ENCODE measurements around the gene RPS21. TPM values are rescaled to one million over a fixed set of nuclear protein-coding genes. Genes with fewer than 3 reads are reported as not detected.

Gene RPS21
- total and polyA plus RNA-seq, 12 donors: 512 to 4,111 (median 619) TPM

GRCh38 chr20:62429455-62430310 lies 42.8 kb downstream of the RPS21 start:
- Histone ChIP-seq H3K27me3 (peaks cover 0 to 24% (median 6%) of the 10 kb centered on the region in 7 donors), H3K4me1 (peaks cover 0 to 15% (median 3%) of the 10 kb centered on the region in 9 donors), H3K9me3 (no peaks in the 10 kb centered on the region), H3K4me3 (no peak overlapping the region), H3K36me3 (no peaks in the 10 kb centered on the region), H3K27ac (no peak overlapping the region)
- no peak for ATAC-seq
- intact Hi-C loops (cut with DNase I): loop anchor here in 2 of 10 donors (10.0 kb wide), 2 partner anchors 55 to 145 kb away; no protein-coding TSS in a partner anchor
- no peak for TF ChIP-seq CTCF (IDR thresholded peaks at IDR 0.05)
- DNase-seq: no peak
- WGBS, 2 donors: 81 to 89% methylated on average over 23 of the region's 23 CpGs

- intact Hi-C loops (cut with DNase I): no loop called here
- H3K4me3 ChIP-seq: no peak overlapping the region
- TF ChIP-seq CTCF (IDR thresholded peaks at IDR 0.05): no peak
- H3K27ac ChIP-seq: no peak overlapping the region
- ATAC-seq (no peak), DNase-seq (no peak)
- H3K4me1 ChIP-seq: peaks cover 0 to 15% (median 4%) of the 10 kb centered on the region in 9 donors
- 66% methylated on average over 10 of the region's 10 CpGs for WGBS, 2 donors
- H3K36me3 ChIP-seq: no peaks in the 10 kb centered on the region
- no peaks in the 10 kb centered on the region for H3K9me3 ChIP-seq
- peaks cover 0 to 17% (median 0%) of the 10 kb centered on the region in 7 donors for H3K27me3 ChIP-seq
Observed at GRCh38 chr20:62430311-62430853, 43.5 kb downstream of the RPS21 start.

GRCh38 chr20:62430866-62431447 lies 44.1 kb downstream of the RPS21 start:
- ATAC-seq (no peak), DNase-seq (no peak)
- Histone ChIP-seq H3K4me3 (no peak overlapping the region), H3K4me1 (peaks cover 0 to 19% (median 4%) of the 10 kb centered on the region in 9 donors), H3K27ac (no peak overlapping the region), H3K9me3 (no peaks in the 10 kb centered on the region), H3K36me3 (no peaks in the 10 kb centered on the region), H3K27me3 (peaks cover 0 to 18% (median 0%) of the 10 kb centered on the region in 7 donors)
- WGBS, 2 donors: 63 to 65% methylated on average over 23 of the region's 23 CpGs
- intact Hi-C loops (cut with DNase I): no loop called here
- no peak for TF ChIP-seq CTCF (IDR thresholded peaks at IDR 0.05)

GRCh38 chr20:62433658-62434497 lies 47.0 kb downstream of the RPS21 start:
- peak overlapping the region in 1 of 10 donors; percentile 19 for H3K27ac ChIP-seq
- peak in 7 of 8 donors; percentile 19 to 74 (median 53) for ATAC-seq
- intact Hi-C loops (cut with DNase I): no loop called here

More at GRCh38 chr20:62433658-62434497, 47.0 kb downstream of the RPS21 start:
- peaks cover 0 to 23% (median 5%) of the 10 kb centered on the region in 9 donors for H3K4me1 ChIP-seq
- TF ChIP-seq CTCF (IDR thresholded peaks at IDR 0.05): no peak
- 37 to 41% methylated on average over 32 of the region's 32 CpGs for WGBS, 2 donors
- H3K27me3 ChIP-seq: peaks cover 0 to 19% (median 0%) of the 10 kb centered on the region in 7 donors
- H3K4me3 ChIP-seq: no peak overlapping the region
- no peaks in the 10 kb centered on the region for H3K9me3 ChIP-seq
- DNase-seq: peak in 1 of 2 donors; percentile 39
- no peaks in the 10 kb centered on the region for H3K36me3 ChIP-seq

All from heart right ventricle (tissue), 16 donors.